Mucosa of descending colon (tissue), 3 donors: ENCODE measurements around the gene LRP1B. TPM values are rescaled to one million over a fixed set of nuclear protein-coding genes. Genes with fewer than 3 reads are reported as not detected.
"Not testable (repeated sequence)": the region's sequence is repeated elsewhere in the genome, so short reads cannot be mapped to it uniquely, and the experiment has no call there.

Experiments used
- ATAC-seq: fragments of 200-7000 bp; cut with Tn5 transposase; one replicate; pipeline ENCODE4 v1.9.1; 2020; ENCODE audit warnings: mild to moderate bottlenecking, moderate library complexity
- DNase-seq, 3 donors: peaks; one replicate each; pipeline ENCODE4 v3.0.0-alpha.2; 2020
- H3K36me3 ChIP-seq: fragments of 200-600 bp; one replicate; pipeline ENCODE4 v1.8.0; 2021; ENCODE audit warnings: low read depth, mild to moderate bottlenecking
- H3K4me1 ChIP-seq: fragments of 200-600 bp; one replicate; pipeline ENCODE4 v1.8.0; 2021; ENCODE audit warnings: low read depth, mild to moderate bottlenecking
- H3K4me3 ChIP-seq: fragments of 200-600 bp; one replicate; pipeline ENCODE4 v1.8.0; 2021; ENCODE audit warnings: mild to moderate bottlenecking
- H3K9me3 ChIP-seq: fragments of 200-600 bp; one replicate; pipeline ENCODE4 v1.8.0; 2021; ENCODE audit warnings: mild to moderate bottlenecking
- intact Hi-C, 2 donors: fragments of 100-400 bp; cut with DNase I in 1 of 2; cut with micrococcal nuclease in 1 of 2; formaldehyde crosslinking; loops; one replicate each; pipeline versions ENCODE4 v1.11.0 to v1.11.1; 2022; cut with DNase I, micrococcal nuclease
- total RNA-seq, 3 donors: library from RNA; stranded (reverse); fragmentation: NEBNext Ultra II Directional in 2 of 3; extraction: Animal tissue kit (Norgen Biotek cat#: 25700) in 2 of 3; gene quantifications; one replicate each; pipeline versions ENCODE4 v1.2.1 to v1.2.4, GENCODE V29; 2021 to 2023
- TF ChIP-seq, protein P1 (sequence below): fragments of 200-600 bp; IDR thresholded peaks from one replicate; pipeline ENCODE4 v1.8.0; 2022; ENCODE audit warnings: antibody characterized with exemption, mild to moderate bottlenecking
- donor health status: DM: no; HTN: no; CAD: no; lungs with moderate emphysema.
- donor health status: DM: no; HTN: no; CAD: no.
- donor health status: DM: no; HTN: yes; CAD: no.

The LRP1B gene
- total RNA-seq, 3 donors from 2014 or later: 0.12 to 1.6 (median 0.20) TPM

DNA sequence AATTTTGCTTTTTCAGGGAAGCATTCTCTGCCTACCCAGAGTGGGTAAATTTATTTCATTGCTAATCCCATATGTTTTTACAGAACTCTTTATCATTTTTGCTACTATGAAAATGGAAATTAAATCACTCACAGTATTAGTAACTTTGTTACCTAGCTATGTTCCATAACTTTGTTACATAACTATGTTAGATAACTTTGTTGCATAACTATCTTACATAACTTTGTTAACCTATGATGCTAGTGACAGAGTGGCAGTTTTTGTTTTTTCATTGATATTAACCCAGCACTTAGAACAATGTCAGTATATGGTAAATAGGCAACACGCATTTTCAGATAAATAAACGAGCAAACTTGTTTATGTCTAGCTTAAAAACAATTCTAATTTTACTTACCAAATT lies 286.6 kb downstream of the LRP1B start:
- H3K9me3 ChIP-seq: no peaks in the 10 kb centered on the region
- ATAC-seq (no peak), DNase-seq (no peak)
- H3K36me3 ChIP-seq: no peaks in the 10 kb centered on the region
- H3K4me3 ChIP-seq: no peak overlapping the region
- intact Hi-C loops: no loop called here
- TF ChIP-seq, protein P1, sequence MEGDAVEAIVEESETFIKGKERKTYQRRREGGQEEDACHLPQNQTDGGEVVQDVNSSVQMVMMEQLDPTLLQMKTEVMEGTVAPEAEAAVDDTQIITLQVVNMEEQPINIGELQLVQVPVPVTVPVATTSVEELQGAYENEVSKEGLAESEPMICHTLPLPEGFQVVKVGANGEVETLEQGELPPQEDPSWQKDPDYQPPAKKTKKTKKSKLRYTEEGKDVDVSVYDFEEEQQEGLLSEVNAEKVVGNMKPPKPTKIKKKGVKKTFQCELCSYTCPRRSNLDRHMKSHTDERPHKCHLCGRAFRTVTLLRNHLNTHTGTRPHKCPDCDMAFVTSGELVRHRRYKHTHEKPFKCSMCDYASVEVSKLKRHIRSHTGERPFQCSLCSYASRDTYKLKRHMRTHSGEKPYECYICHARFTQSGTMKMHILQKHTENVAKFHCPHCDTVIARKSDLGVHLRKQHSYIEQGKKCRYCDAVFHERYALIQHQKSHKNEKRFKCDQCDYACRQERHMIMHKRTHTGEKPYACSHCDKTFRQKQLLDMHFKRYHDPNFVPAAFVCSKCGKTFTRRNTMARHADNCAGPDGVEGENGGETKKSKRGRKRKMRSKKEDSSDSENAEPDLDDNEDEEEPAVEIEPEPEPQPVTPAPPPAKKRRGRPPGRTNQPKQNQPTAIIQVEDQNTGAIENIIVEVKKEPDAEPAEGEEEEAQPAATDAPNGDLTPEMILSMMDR: no peak
- H3K4me1 ChIP-seq: no peaks in the 10 kb centered on the region

DNA sequence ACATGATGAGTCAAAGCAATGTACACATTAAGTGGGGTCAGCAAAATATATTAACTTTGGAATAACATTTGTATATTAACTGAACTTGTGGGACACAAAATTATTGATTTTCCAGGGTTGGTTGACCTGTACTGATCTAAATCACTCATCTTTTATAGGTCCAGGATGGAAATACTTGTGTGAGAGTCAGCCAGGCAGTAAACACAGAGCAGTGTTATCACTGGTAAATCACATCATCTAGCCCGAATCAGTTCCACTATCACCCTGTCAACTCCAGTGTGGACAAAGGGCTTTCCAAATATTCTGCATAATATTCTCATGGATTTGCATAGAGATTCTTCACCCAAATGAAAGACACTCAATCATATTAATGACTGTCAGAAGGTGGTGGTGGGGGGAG lies 295.7 kb downstream of the LRP1B start:
- Histone ChIP-seq H3K9me3 (no peaks in the 10 kb centered on the region), H3K4me1 (no peaks in the 10 kb centered on the region), H3K36me3 (no peaks in the 10 kb centered on the region), H3K4me3 (no peak overlapping the region)
- TF ChIP-seq, protein P1: no peak
- intact Hi-C loops: no loop called here
- ATAC-seq (no peak), DNase-seq (no peak)

GRCh38 chr2:141828761-141829160 lies 302.1 kb downstream of the LRP1B start:
- intact Hi-C loops: no loop called here
- ATAC-seq (no peak), DNase-seq (no peak)
- Histone ChIP-seq H3K4me1 (no peaks in the 10 kb centered on the region), H3K36me3 (no peaks in the 10 kb centered on the region), H3K9me3 (no peaks in the 10 kb centered on the region), H3K4me3 (no peak overlapping the region)
- TF ChIP-seq, protein P1: no peak

DNA sequence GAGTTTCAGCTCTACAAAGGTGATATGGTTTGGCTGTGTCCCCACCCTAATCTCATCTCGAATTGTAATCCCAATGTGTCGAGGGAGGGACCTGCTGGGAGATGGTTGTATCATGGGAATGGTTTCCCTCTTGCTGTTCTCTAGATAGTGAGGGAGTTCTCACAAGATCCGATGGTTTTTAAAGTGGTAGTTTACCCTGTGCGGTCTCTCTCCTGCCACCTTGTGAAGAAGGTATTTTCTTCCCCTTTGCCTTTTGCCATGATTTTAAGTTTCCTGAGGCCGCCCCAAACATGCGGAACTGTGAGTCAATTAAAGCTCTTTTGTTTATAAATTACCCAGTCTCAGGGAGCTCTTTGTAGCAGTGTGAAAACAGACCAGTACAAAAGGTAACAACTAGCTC lies 306.0 kb downstream of the LRP1B start:
- Histone ChIP-seq H3K4me3 (no peak overlapping the region), H3K4me1 (no peaks in the 10 kb centered on the region), H3K36me3 (no peaks in the 10 kb centered on the region), H3K9me3 (no peaks in the 10 kb centered on the region)
- TF ChIP-seq, protein P1: no peak
- intact Hi-C loops: no loop called here
- ATAC-seq (no peak), DNase-seq (no peak)

- no peaks in the 10 kb centered on the region for H3K9me3 ChIP-seq
- TF ChIP-seq, protein P1: no peak
These were observed 309.9 kb downstream of the LRP1B start for GRCh38 chr2:141820893-141821292.

DNA sequence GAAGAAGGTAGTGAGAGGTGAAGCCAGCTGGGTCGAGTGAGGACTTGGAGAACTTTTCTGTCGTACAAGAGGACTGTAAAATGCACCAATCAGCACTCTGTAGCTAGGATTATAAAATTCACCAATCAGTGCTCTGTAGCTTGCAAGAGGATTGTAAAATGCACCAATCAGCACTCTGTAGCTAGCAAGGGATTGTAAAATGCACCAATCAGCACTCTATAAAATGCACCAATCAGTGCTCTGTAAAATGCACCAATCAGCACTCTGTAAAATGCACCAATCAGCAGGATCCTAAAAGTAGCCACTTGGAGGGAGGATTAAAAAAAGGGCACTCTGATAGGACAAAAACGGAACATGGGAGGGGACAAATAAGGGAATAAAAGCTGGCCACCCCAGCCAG lies 315.5 kb downstream of the LRP1B start:
- H3K9me3 ChIP-seq, H3K4me1 ChIP-seq, DNase-seq, H3K4me3 ChIP-seq, intact Hi-C loops, H3K36me3 ChIP-seq, ATAC-seq: not testable (repeated sequence)

More at GRCh38 chr2:141820893-141821292, 309.9 kb downstream of the LRP1B start:
- no peak overlapping the region for H3K4me3 ChIP-seq
- H3K4me1 ChIP-seq: no peaks in the 10 kb centered on the region
- no peaks in the 10 kb centered on the region for H3K36me3 ChIP-seq
- intact Hi-C loops: no loop called here
- DNase-seq: no peak
- no peak for ATAC-seq
